Endometrial microvascular endothelial cells (primary cell): ENCODE results near the gene ZXDC. TPM values are rescaled to one million over a fixed set of nuclear protein-coding genes. Genes with fewer than 3 reads are reported as not detected.

Experiments
- in situ Hi-C: cut with HindIII; loops from 2 replicates; pipeline ENCODE4 v1.10.0; 2017; ENCODE audit warnings: low sequenced_read_pairs, low pct_unique_long_range_greater_than_20kb; ENCODE audit errors: inconsistent ontology term
- total RNA-seq: library from RNA; depleted of rRNA; stranded (reverse); fragments of >200 nt; gene quantifications from one replicate; pipeline ENCODE4 v1.2.3, GENCODE V29; 2015; ENCODE audit errors: inconsistent ontology term

Gene ZXDC
- total RNA-seq, 1 donor from 2014 or later: 13.6 TPM

GRCh38 chr3:126494204-126494969 lies 18.7 kb upstream of the ZXDC start:
- in situ Hi-C loops: no loop called here

- in situ Hi-C loops: no loop called here
Observed at GRCh38 chr3:126493739-126494138, 18.0 kb upstream of the ZXDC start.

- in situ Hi-C loops: no loop called here
Observed at GRCh38 chr3:126493051-126493450, 17.4 kb upstream of the ZXDC start.

- in situ Hi-C loops: no loop called here
Observed at GRCh38 chr3:126491221-126492013, 15.7 kb upstream of the ZXDC start.

GRCh38 chr3:126490619-126491018 lies 14.9 kb upstream of the ZXDC start:
- in situ Hi-C loops: no loop called here

GRCh38 chr3:126488886-126489569 lies 13.3 kb upstream of the ZXDC start:
- in situ Hi-C loops: no loop called here

GRCh38 chr3:126488185-126488584 lies 12.5 kb upstream of the ZXDC start:
- in situ Hi-C loops: no loop called here

GRCh38 chr3:126487151-126487771 lies 11.6 kb upstream of the ZXDC start:
- in situ Hi-C loops: no loop called here

- in situ Hi-C loops: no loop called here
Observed at GRCh38 chr3:126486360-126486847, 10.7 kb upstream of the ZXDC start.

- in situ Hi-C loops: no loop called here
Observed at GRCh38 chr3:126485956-126486355, 10.3 kb upstream of the ZXDC start.

GRCh38 chr3:126485176-126485897 lies 9.6 kb upstream of the ZXDC start:
- in situ Hi-C loops: no loop called here

- in situ Hi-C loops: no loop called here
Observed at GRCh38 chr3:126484662-126485061, 9.0 kb upstream of the ZXDC start.

GRCh38 chr3:126484148-126484547 lies 8.5 kb upstream of the ZXDC start:
- in situ Hi-C loops: no loop called here

- in situ Hi-C loops: no loop called here
Observed at GRCh38 chr3:126483321-126483761, 7.7 kb upstream of the ZXDC start.

- in situ Hi-C loops: no loop called here
Observed at GRCh38 chr3:126482503-126483255, 7.0 kb upstream of the ZXDC start.

GRCh38 chr3:126481808-126482502 lies 6.3 kb upstream of the ZXDC start:
- in situ Hi-C loops: no loop called here

GRCh38 chr3:126480861-126481260 lies 5.2 kb upstream of the ZXDC start:
- in situ Hi-C loops: no loop called here
